NCI-H2107 treated with DMSO at 0.1 percent for 48 hours (cell line): Measurements from ENCODE around the gene GRID2.
"Not testable (repeated sequence)": the region's sequence is repeated elsewhere in the genome, so short reads cannot be mapped to it uniquely, and the experiment has no call there.

Experiments used
- DNase-seq: peaks from one replicate; lab custom pipeline; 2025; ENCODE audit not compliant: unreplicated experiment; lab: John Stamatoyannopoulos, UW

Gene GRID2

GRCh38 chr4:92305148-92305877 lies 1.5 kb downstream of the GRID2 start:
- no peak for DNase-seq

- DNase-seq, result no peak
Observed at GRCh38 chr4:92305878-92306520, 2.2 kb downstream of the GRID2 start.

- DNase-seq, result no peak
Observed at GRCh38 chr4:92307181-92307580, 3.4 kb downstream of the GRID2 start.

- DNase-seq, result no peak
Observed at GRCh38 chr4:92307866-92308265, 4.1 kb downstream of the GRID2 start.

GRCh38 chr4:92317047-92317446 lies 13.3 kb downstream of the GRID2 start:
- DNase-seq, result no peak

- no peak for DNase-seq
Observed at GRCh38 chr4:92328095-92328494, 24.3 kb downstream of the GRID2 start.

GRCh38 chr4:92333016-92333415 lies 29.2 kb downstream of the GRID2 start:
- no peak for DNase-seq

- DNase-seq, result no peak
Observed at GRCh38 chr4:92334716-92335350, 31.1 kb downstream of the GRID2 start.

- DNase-seq, result no peak
Observed at GRCh38 chr4:92339676-92340075, 35.9 kb downstream of the GRID2 start.

- no peak for DNase-seq
Observed at GRCh38 chr4:92344216-92344615, 40.5 kb downstream of the GRID2 start.

GRCh38 chr4:92346289-92346688 lies 42.5 kb downstream of the GRID2 start:
- no peak for DNase-seq

- DNase-seq, result no peak
Observed at GRCh38 chr4:92357966-92358365, 54.2 kb downstream of the GRID2 start.

- no peak for DNase-seq
Observed at GRCh38 chr4:92359491-92359890, 55.7 kb downstream of the GRID2 start.

GRCh38 chr4:92362028-92362427 lies 58.3 kb downstream of the GRID2 start:
- DNase-seq, result no peak

GRCh38 chr4:92368653-92369052 lies 64.9 kb downstream of the GRID2 start:
- DNase-seq, result no peak

- no peak for DNase-seq
Observed at GRCh38 chr4:92381616-92382015, 77.8 kb downstream of the GRID2 start.

- DNase-seq, result no peak
Observed at GRCh38 chr4:92382128-92382527, 78.4 kb downstream of the GRID2 start.

- DNase-seq, result peak; percentile 0
Observed at GRCh38 chr4:92387459-92388069, 83.8 kb downstream of the GRID2 start.

- DNase-seq, result no peak
Observed at GRCh38 chr4:92399032-92399431, 95.3 kb downstream of the GRID2 start.

- DNase-seq, result not testable (repeated sequence)
Observed at GRCh38 chr4:92403525-92403924, 99.8 kb downstream of the GRID2 start.

- no peak for DNase-seq
Observed at GRCh38 chr4:92406488-92406887, 102.7 kb downstream of the GRID2 start.

GRCh38 chr4:92421920-92422319 lies 118.2 kb downstream of the GRID2 start:
- no peak for DNase-seq
